Measurements from ENCODE around the gene SIM1.
"Not testable (repeated sequence)": the region's sequence is repeated elsewhere in the genome, so short reads cannot be mapped to it uniquely, and the experiment has no call there.

SIM1 gene

GRCh38 chr6:100382031-100382430 is 82.7 kb downstream of the SIM1 start:
- in situ Hi-C loops (cut with HindIII; ENCODE audit: low pct_ligation_motif_present, low pct_unique_long_range_greater_than_20kb, low sequenced_read_pairs): no loop called here
- no peak for DNase-seq

- in situ Hi-C loops (cut with HindIII; ENCODE audit: low pct_ligation_motif_present, low pct_unique_long_range_greater_than_20kb, low sequenced_read_pairs): no loop called here
Measured at GRCh38 chr6:100381111-100381510, 83.6 kb downstream of the SIM1 start.

GRCh38 chr6:100379386-100379785 is 85.3 kb downstream of the SIM1 start:
- in situ Hi-C loops (cut with HindIII; ENCODE audit: low pct_ligation_motif_present, low pct_unique_long_range_greater_than_20kb, low sequenced_read_pairs): no loop called here
- no peak for DNase-seq

More at GRCh38 chr6:100381111-100381510, 83.6 kb downstream of the SIM1 start:
- DNase-seq: no peak

GRCh38 chr6:100378576-100378975 is 86.1 kb downstream of the SIM1 start:
- in situ Hi-C loops (cut with HindIII; ENCODE audit: low pct_ligation_motif_present, low pct_unique_long_range_greater_than_20kb, low sequenced_read_pairs): no loop called here

GRCh38 chr6:100376103-100376502 is 88.6 kb downstream of the SIM1 start:
- in situ Hi-C loops (cut with HindIII; ENCODE audit: low pct_ligation_motif_present, low pct_unique_long_range_greater_than_20kb, low sequenced_read_pairs): no loop called here
- no peak for DNase-seq

More at GRCh38 chr6:100378576-100378975, 86.1 kb downstream of the SIM1 start:
- no peak for DNase-seq

- no peak for DNase-seq
- in situ Hi-C loops (cut with HindIII; ENCODE audit: low pct_ligation_motif_present, low pct_unique_long_range_greater_than_20kb, low sequenced_read_pairs): no loop called here
Measured at GRCh38 chr6:100372326-100373091, 92.2 kb downstream of the SIM1 start.

- no peak for DNase-seq
- in situ Hi-C loops (cut with HindIII; ENCODE audit: low pct_ligation_motif_present, low pct_unique_long_range_greater_than_20kb, low sequenced_read_pairs): no loop called here
Measured at GRCh38 chr6:100371591-100371990, 93.1 kb downstream of the SIM1 start.

GRCh38 chr6:100370265-100370664 is 94.5 kb downstream of the SIM1 start:
- in situ Hi-C loops (cut with HindIII; ENCODE audit: low pct_ligation_motif_present, low pct_unique_long_range_greater_than_20kb, low sequenced_read_pairs): no loop called here
- DNase-seq: peak; percentile 19

GRCh38 chr6:100366419-100366818 is 98.3 kb downstream of the SIM1 start:
- no peak for DNase-seq
- in situ Hi-C loops (cut with HindIII; ENCODE audit: low pct_ligation_motif_present, low pct_unique_long_range_greater_than_20kb, low sequenced_read_pairs): no loop called here

GRCh38 chr6:100363651-100364050 is 101.1 kb downstream of the SIM1 start:
- in situ Hi-C loops (cut with HindIII; ENCODE audit: low pct_ligation_motif_present, low pct_unique_long_range_greater_than_20kb, low sequenced_read_pairs): no loop called here
- no peak for DNase-seq

- DNase-seq; in situ Hi-C loops (cut with HindIII; ENCODE audit: low pct_ligation_motif_present, low pct_unique_long_range_greater_than_20kb, low sequenced_read_pairs): not testable (repeated sequence)
Measured at GRCh38 chr6:100354736-100355641, 109.7 kb downstream of the SIM1 start.

- in situ Hi-C loops (cut with HindIII; ENCODE audit: low pct_ligation_motif_present, low pct_unique_long_range_greater_than_20kb, low sequenced_read_pairs): no loop called here
- DNase-seq: no peak
Measured at GRCh38 chr6:100353276-100354015, 111.3 kb downstream of the SIM1 start.

- DNase-seq: no peak
- in situ Hi-C loops (cut with HindIII; ENCODE audit: low pct_ligation_motif_present, low pct_unique_long_range_greater_than_20kb, low sequenced_read_pairs): no loop called here
Measured at GRCh38 chr6:100350139-100350538, 114.6 kb downstream of the SIM1 start.

- in situ Hi-C loops (cut with HindIII; ENCODE audit: low pct_ligation_motif_present, low pct_unique_long_range_greater_than_20kb, low sequenced_read_pairs): no loop called here
- no peak for DNase-seq
Measured at GRCh38 chr6:100349366-100349765, 115.4 kb downstream of the SIM1 start.

GRCh38 chr6:100347901-100348550 is 116.7 kb downstream of the SIM1 start:
- DNase-seq: peak; percentile 34
- in situ Hi-C loops (cut with HindIII; ENCODE audit: low pct_ligation_motif_present, low pct_unique_long_range_greater_than_20kb, low sequenced_read_pairs): no loop called here

GRCh38 chr6:100346828-100347227 is 117.9 kb downstream of the SIM1 start:
- in situ Hi-C loops (cut with HindIII; ENCODE audit: low pct_ligation_motif_present, low pct_unique_long_range_greater_than_20kb, low sequenced_read_pairs): no loop called here
- peak; percentile 6 for DNase-seq

- in situ Hi-C loops (cut with HindIII; ENCODE audit: low pct_ligation_motif_present, low pct_unique_long_range_greater_than_20kb, low sequenced_read_pairs): no loop called here
Measured at GRCh38 chr6:100346203-100346602, 118.5 kb downstream of the SIM1 start.

GRCh38 chr6:100344761-100345160 is 120.0 kb downstream of the SIM1 start:
- no peak for DNase-seq

More at GRCh38 chr6:100346203-100346602, 118.5 kb downstream of the SIM1 start:
- DNase-seq: no peak

More at GRCh38 chr6:100344761-100345160, 120.0 kb downstream of the SIM1 start:
- in situ Hi-C loops (cut with HindIII; ENCODE audit: low pct_ligation_motif_present, low pct_unique_long_range_greater_than_20kb, low sequenced_read_pairs): no loop called here

Data from ACHN (cell line).